Placental epithelial cell (primary cell): ENCODE data around the gene SEZ6. TPM values are rescaled to one million over a fixed set of nuclear protein-coding genes. Genes with fewer than 3 reads are reported as not detected.

Experiments
- total RNA-seq: library from RNA; depleted of rRNA; stranded (reverse); fragments of >200 nt; gene quantifications from 2 replicates; pipeline ENCODE4 v1.2.3, GENCODE V29; 2012

The SEZ6 gene
- total RNA-seq, result not detected in 2 replicates

GRCh38 chr17:29005936-29006511 lies at the start of gene SEZ6:
Gene SEZ6 (minus strand): TSS chr17:29006033. CDS start chr17:29005869, 164 bp downstream.

GRCh38 chr17:29042679-29043538 lies 37.1 kb upstream of the SEZ6 start, which contains the start of gene PIPOX:
Gene PIPOX (plus strand): TSS chr17:29043141. CDS start chr17:29043226, 85 bp downstream.

GRCh38 chr17:28951428-28951990 lies 54.3 kb downstream of the SEZ6 start, which contains the start of gene PHF12:
Gene PHF12 (minus strand): TSS chr17:28951518. CDS start chr17:28950960, 558 bp downstream.

Other genes with a start within 250 kb of the SEZ6 start
- gene FAM222B, start 163.2 kb downstream of the SEZ6 start, total RNA-seq, result 7.1 and 13.6 TPM in 2 replicates
- 22.8 and 62.6 TPM in 2 replicates for gene ERAL1, start 151.0 kb downstream of the SEZ6 start, total RNA-seq
- gene FLOT2, start 108.3 kb downstream of the SEZ6 start, total RNA-seq, result 21.2 and 42.3 TPM in 2 replicates
- gene DHRS13, start 103.0 kb downstream of the SEZ6 start, total RNA-seq, result 6.9 and 9.4 TPM in 2 replicates
- 35.3 and 37.6 TPM in 2 replicates for gene PHF12, start 54.5 kb downstream of the SEZ6 start, total RNA-seq
- gene PIPOX, start 37.1 kb upstream of the SEZ6 start, total RNA-seq, result 1.4 and 3.5 TPM in 2 replicates
- 20.8 and 36.1 TPM in 2 replicates for gene MYO18A, start 174.4 kb upstream of the SEZ6 start, total RNA-seq
- not detected in 2 replicates for gene CRYBA1, start 240.8 kb upstream of the SEZ6 start, total RNA-seq